ENCODE results near the gene ROR2.

The ROR2 gene

GRCh38 chr9:91578911-91579310 is 371.1 kb downstream of the ROR2 start:
- H3K9ac ChIP-seq (ENCODE audit: low read depth, low read length) = no peak overlapping the region
- no peak overlapping the region for H3K27ac ChIP-seq (ENCODE audit: low read depth, low read length)
- no peaks in the 10 kb centered on the region for H3K4me1 ChIP-seq (ENCODE audit: control insufficient read depth, insufficient read depth, low read length)
- H3K27me3 ChIP-seq (ENCODE audit: control insufficient read depth, insufficient read depth, low read length) = no peaks in the 10 kb centered on the region
- no peak overlapping the region for H3K4me3 ChIP-seq (ENCODE audit: low read depth, low read length)
- no peaks in the 10 kb centered on the region for H3K9me3 ChIP-seq (ENCODE audit: control insufficient read depth, insufficient read depth, low read length)
- H3K36me3 ChIP-seq (ENCODE audit: control insufficient read depth, insufficient read depth, low read length) = no peaks in the 10 kb centered on the region

- Histone ChIP-seq H3K27ac (ENCODE audit: low read depth, low read length) (no peak overlapping the region), H3K9me3 (ENCODE audit: control insufficient read depth, insufficient read depth, low read length) (no peaks in the 10 kb centered on the region), H3K4me1 (ENCODE audit: control insufficient read depth, insufficient read depth, low read length) (peaks cover 9% of the 10 kb centered on the region; the same call in 1 of the 2 replicates), H3K36me3 (ENCODE audit: control insufficient read depth, insufficient read depth, low read length) (no peaks in the 10 kb centered on the region), H3K27me3 (ENCODE audit: control insufficient read depth, insufficient read depth, low read length) (no peaks in the 10 kb centered on the region), H3K9ac (ENCODE audit: low read depth, low read length) (no peak overlapping the region), H3K4me3 (ENCODE audit: low read depth, low read length) (no peak overlapping the region)
These were observed 372.4 kb downstream of the ROR2 start for GRCh38 chr9:91577633-91578061.

- Histone ChIP-seq H3K9ac (ENCODE audit: low read depth, low read length) (no peak overlapping the region), H3K27me3 (ENCODE audit: control insufficient read depth, insufficient read depth, low read length) (no peaks in the 10 kb centered on the region), H3K4me3 (ENCODE audit: low read depth, low read length) (no peak overlapping the region), H3K4me1 (ENCODE audit: control insufficient read depth, insufficient read depth, low read length) (peaks cover 9% of the 10 kb centered on the region; the same call in 1 of the 2 replicates), H3K36me3 (ENCODE audit: control insufficient read depth, insufficient read depth, low read length) (no peaks in the 10 kb centered on the region), H3K27ac (ENCODE audit: low read depth, low read length) (no peak overlapping the region), H3K9me3 (ENCODE audit: control insufficient read depth, insufficient read depth, low read length) (no peaks in the 10 kb centered on the region)
These were observed 377.2 kb downstream of the ROR2 start for GRCh38 chr9:91572811-91573210.

GRCh38 chr9:91572044-91572443 is 378.0 kb downstream of the ROR2 start:
- Histone ChIP-seq H3K27ac (ENCODE audit: low read depth, low read length) (no peak overlapping the region), H3K9me3 (ENCODE audit: control insufficient read depth, insufficient read depth, low read length) (no peaks in the 10 kb centered on the region), H3K4me3 (ENCODE audit: low read depth, low read length) (no peak overlapping the region), H3K4me1 (ENCODE audit: control insufficient read depth, insufficient read depth, low read length) (peaks cover 9% of the 10 kb centered on the region; the same call in 1 of the 2 replicates), H3K36me3 (ENCODE audit: control insufficient read depth, insufficient read depth, low read length) (no peaks in the 10 kb centered on the region), H3K27me3 (ENCODE audit: control insufficient read depth, insufficient read depth, low read length) (no peaks in the 10 kb centered on the region), H3K9ac (ENCODE audit: low read depth, low read length) (no peak overlapping the region)

GRCh38 chr9:91571036-91571435 is 379.0 kb downstream of the ROR2 start:
- peaks cover 9% of the 10 kb centered on the region; the same call in 1 of the 2 replicates for H3K4me1 ChIP-seq (ENCODE audit: control insufficient read depth, insufficient read depth, low read length)
- H3K4me3 ChIP-seq (ENCODE audit: low read depth, low read length) = no peak overlapping the region
- no peaks in the 10 kb centered on the region for H3K36me3 ChIP-seq (ENCODE audit: control insufficient read depth, insufficient read depth, low read length)
- no peaks in the 10 kb centered on the region for H3K27me3 ChIP-seq (ENCODE audit: control insufficient read depth, insufficient read depth, low read length)
- no peak overlapping the region for H3K27ac ChIP-seq (ENCODE audit: low read depth, low read length)
- no peaks in the 10 kb centered on the region for H3K9me3 ChIP-seq (ENCODE audit: control insufficient read depth, insufficient read depth, low read length)
- H3K9ac ChIP-seq (ENCODE audit: low read depth, low read length) = no peak overlapping the region

GRCh38 chr9:91567642-91568274 is 382.3 kb downstream of the ROR2 start:
- no peak overlapping the region for H3K4me3 ChIP-seq (ENCODE audit: low read depth, low read length)
- no peaks in the 10 kb centered on the region for H3K9me3 ChIP-seq (ENCODE audit: control insufficient read depth, insufficient read depth, low read length)
- H3K27me3 ChIP-seq (ENCODE audit: control insufficient read depth, insufficient read depth, low read length) = no peaks in the 10 kb centered on the region
- H3K27ac ChIP-seq (ENCODE audit: low read depth, low read length) = no peak overlapping the region
- no peaks in the 10 kb centered on the region for H3K36me3 ChIP-seq (ENCODE audit: control insufficient read depth, insufficient read depth, low read length)
- peaks cover 18% of the 10 kb centered on the region for H3K4me1 ChIP-seq (ENCODE audit: control insufficient read depth, insufficient read depth, low read length)
- no peak overlapping the region for H3K9ac ChIP-seq (ENCODE audit: low read depth, low read length)

- H3K9ac ChIP-seq (ENCODE audit: low read depth, low read length) = no peak overlapping the region
- H3K4me1 ChIP-seq (ENCODE audit: control insufficient read depth, insufficient read depth, low read length) = peaks cover 31% of the 10 kb centered on the region
- H3K27ac ChIP-seq (ENCODE audit: low read depth, low read length) = peak overlapping the region; percentile 60
- H3K36me3 ChIP-seq (ENCODE audit: control insufficient read depth, insufficient read depth, low read length) = no peaks in the 10 kb centered on the region
- no peaks in the 10 kb centered on the region for H3K9me3 ChIP-seq (ENCODE audit: control insufficient read depth, insufficient read depth, low read length)
- H3K27me3 ChIP-seq (ENCODE audit: control insufficient read depth, insufficient read depth, low read length) = no peaks in the 10 kb centered on the region
- no peak overlapping the region for H3K4me3 ChIP-seq (ENCODE audit: low read depth, low read length)
These were observed 385.9 kb downstream of the ROR2 start for GRCh38 chr9:91564081-91564670.

- Histone ChIP-seq H3K27me3 (ENCODE audit: control insufficient read depth, insufficient read depth, low read length) (no peaks in the 10 kb centered on the region), H3K4me3 (ENCODE audit: low read depth, low read length) (no peak overlapping the region), H3K9me3 (ENCODE audit: control insufficient read depth, insufficient read depth, low read length) (no peaks in the 10 kb centered on the region), H3K36me3 (ENCODE audit: control insufficient read depth, insufficient read depth, low read length) (no peaks in the 10 kb centered on the region), H3K9ac (ENCODE audit: low read depth, low read length) (no peak overlapping the region), H3K27ac (ENCODE audit: low read depth, low read length) (no peak overlapping the region), H3K4me1 (ENCODE audit: control insufficient read depth, insufficient read depth, low read length) (peaks cover 40% of the 10 kb centered on the region)
These were observed 387.6 kb downstream of the ROR2 start for GRCh38 chr9:91562416-91562815.

- Histone ChIP-seq H3K36me3 (ENCODE audit: control insufficient read depth, insufficient read depth, low read length) (no peaks in the 10 kb centered on the region), H3K9me3 (ENCODE audit: control insufficient read depth, insufficient read depth, low read length) (no peaks in the 10 kb centered on the region), H3K4me3 (ENCODE audit: low read depth, low read length) (no peak overlapping the region), H3K27ac (ENCODE audit: low read depth, low read length) (no peak overlapping the region), H3K27me3 (ENCODE audit: control insufficient read depth, insufficient read depth, low read length) (no peaks in the 10 kb centered on the region), H3K9ac (ENCODE audit: low read depth, low read length) (no peak overlapping the region), H3K4me1 (ENCODE audit: control insufficient read depth, insufficient read depth, low read length) (peaks cover 40% of the 10 kb centered on the region)
These were observed 389.7 kb downstream of the ROR2 start for GRCh38 chr9:91560301-91560700.

GRCh38 chr9:91558879-91559278 is 391.1 kb downstream of the ROR2 start:
- Histone ChIP-seq H3K27me3 (ENCODE audit: control insufficient read depth, insufficient read depth, low read length) (no peaks in the 10 kb centered on the region), H3K27ac (ENCODE audit: low read depth, low read length) (no peak overlapping the region), H3K9me3 (ENCODE audit: control insufficient read depth, insufficient read depth, low read length) (no peaks in the 10 kb centered on the region; the same call in 1 of the 2 replicates)

GRCh38 chr9:91558395-91558794 is 391.6 kb downstream of the ROR2 start:
- H3K36me3 ChIP-seq (ENCODE audit: control insufficient read depth, insufficient read depth, low read length) = no peaks in the 10 kb centered on the region
- H3K9me3 ChIP-seq (ENCODE audit: control insufficient read depth, insufficient read depth, low read length) = no peaks in the 10 kb centered on the region; the same call in 1 of the 2 replicates
- H3K4me1 ChIP-seq (ENCODE audit: control insufficient read depth, insufficient read depth, low read length) = peaks cover 22% of the 10 kb centered on the region
- H3K9ac ChIP-seq (ENCODE audit: low read depth, low read length) = no peak overlapping the region
- H3K4me3 ChIP-seq (ENCODE audit: low read depth, low read length) = no peak overlapping the region
- H3K27me3 ChIP-seq (ENCODE audit: control insufficient read depth, insufficient read depth, low read length) = no peaks in the 10 kb centered on the region
- H3K27ac ChIP-seq (ENCODE audit: low read depth, low read length) = no peak overlapping the region

More at GRCh38 chr9:91558879-91559278, 391.1 kb downstream of the ROR2 start:
- no peak overlapping the region for H3K4me3 ChIP-seq (ENCODE audit: low read depth, low read length)
- no peaks in the 10 kb centered on the region for H3K36me3 ChIP-seq (ENCODE audit: control insufficient read depth, insufficient read depth, low read length)
- H3K9ac ChIP-seq (ENCODE audit: low read depth, low read length) = no peak overlapping the region
- H3K4me1 ChIP-seq (ENCODE audit: control insufficient read depth, insufficient read depth, low read length) = peaks cover 26% of the 10 kb centered on the region

All from HUES48 (cell line).